ENCODE results near the gene SBK2. TPM values are rescaled to one million over a fixed set of nuclear protein-coding genes. Genes with fewer than 3 reads are reported as not detected.

The SBK2 gene
- total RNA-seq, 3 donors from 2014 or later (not counting 1 experiment from before 2014, with no cell fraction given), result not detected

DNA sequence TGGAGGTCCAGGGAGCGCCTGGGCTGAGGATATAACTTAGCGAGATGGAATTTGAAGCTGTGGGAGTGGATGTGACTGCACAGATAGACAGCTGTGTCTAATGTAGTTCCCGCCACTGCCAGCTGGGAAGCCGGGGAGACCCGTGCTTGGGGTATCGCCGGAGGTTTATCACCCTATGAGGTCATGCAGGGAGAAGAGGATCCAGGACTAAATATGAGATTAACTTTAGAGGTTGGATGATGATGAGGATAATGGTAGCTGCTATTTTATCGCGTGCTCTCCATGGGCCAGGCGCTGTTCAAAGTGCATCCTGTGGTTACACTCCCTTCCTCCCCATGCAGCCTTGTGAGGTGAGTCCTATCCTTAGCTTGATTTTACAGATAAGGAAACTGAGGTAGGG, 28.8 kb downstream of the SBK2 start:
- Histone ChIP-seq H3K27me3 (ENCODE audit: control insufficient read depth, insufficient read depth, low read length) (no peaks in the 10 kb centered on the region), H3K9me3 (ENCODE audit: control insufficient read depth, insufficient read depth, low read length) (no peaks in the 10 kb centered on the region), H3K4me1 (ENCODE audit: control insufficient read depth, insufficient read depth, low read length) (peaks cover 12% of the 10 kb centered on the region), H3K4me3 (ENCODE audit: low read length) (no peak overlapping the region), H3K36me3 (ENCODE audit: control insufficient read depth, insufficient read depth, low read length) (no peaks in the 10 kb centered on the region), H3K27ac (ENCODE audit: low read length) (no peak overlapping the region)
- Mint-ChIP-seq H3K9me3 (no peaks in the 10 kb centered on the region), H3K4me1 (peaks cover 12% of the 10 kb centered on the region in 2 donors), H3K27me3 (ENCODE audit: low read depth in 2 of 2) (peaks cover 12 to 15% of the 10 kb centered on the region in 2 donors), H3K4me3 (no peak overlapping the region), H3K36me3 (no peaks in the 10 kb centered on the region), H3K27ac (no peak overlapping the region)
- ATAC-seq (no peak), DNase-seq (no peak)
- WGBS (ENCODE audit: insufficient coverage), result 72% methylated on average over 9 of the region's 10 CpGs
- TF ChIP-seq, protein P1, sequence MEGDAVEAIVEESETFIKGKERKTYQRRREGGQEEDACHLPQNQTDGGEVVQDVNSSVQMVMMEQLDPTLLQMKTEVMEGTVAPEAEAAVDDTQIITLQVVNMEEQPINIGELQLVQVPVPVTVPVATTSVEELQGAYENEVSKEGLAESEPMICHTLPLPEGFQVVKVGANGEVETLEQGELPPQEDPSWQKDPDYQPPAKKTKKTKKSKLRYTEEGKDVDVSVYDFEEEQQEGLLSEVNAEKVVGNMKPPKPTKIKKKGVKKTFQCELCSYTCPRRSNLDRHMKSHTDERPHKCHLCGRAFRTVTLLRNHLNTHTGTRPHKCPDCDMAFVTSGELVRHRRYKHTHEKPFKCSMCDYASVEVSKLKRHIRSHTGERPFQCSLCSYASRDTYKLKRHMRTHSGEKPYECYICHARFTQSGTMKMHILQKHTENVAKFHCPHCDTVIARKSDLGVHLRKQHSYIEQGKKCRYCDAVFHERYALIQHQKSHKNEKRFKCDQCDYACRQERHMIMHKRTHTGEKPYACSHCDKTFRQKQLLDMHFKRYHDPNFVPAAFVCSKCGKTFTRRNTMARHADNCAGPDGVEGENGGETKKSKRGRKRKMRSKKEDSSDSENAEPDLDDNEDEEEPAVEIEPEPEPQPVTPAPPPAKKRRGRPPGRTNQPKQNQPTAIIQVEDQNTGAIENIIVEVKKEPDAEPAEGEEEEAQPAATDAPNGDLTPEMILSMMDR (IDR thresholded peaks at IDR 0.05), result no peak
- intact Hi-C loops (cut with micrococcal nuclease), result no loop called here

DNA sequence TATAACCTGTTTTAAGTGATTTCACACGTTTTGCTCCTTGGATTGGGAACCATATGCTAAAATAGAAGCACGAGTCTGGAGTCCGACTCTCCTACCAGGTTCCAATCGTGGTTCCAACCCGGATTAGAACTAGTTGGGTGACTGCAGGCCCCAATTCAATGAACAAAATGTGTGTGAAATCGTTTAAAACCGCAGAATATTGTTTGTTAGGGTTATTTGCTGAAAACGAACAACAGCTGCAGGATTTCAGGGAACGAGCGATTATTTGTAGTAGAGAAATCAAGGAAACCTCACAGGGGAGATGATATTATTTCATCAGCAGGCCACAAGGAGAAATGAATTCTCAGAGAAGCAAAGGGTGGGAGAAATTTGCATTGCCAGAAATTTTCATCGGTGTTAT, 32.0 kb downstream of the SBK2 start:
- intact Hi-C loops (cut with micrococcal nuclease), result loop anchor here (1.0 to 5.0 kb wide), 4 partner anchors 38 to 364 kb away; no protein-coding TSS in a partner anchor
- no peak for ATAC-seq
- H3K27ac ChIP-seq (ENCODE audit: low read length), result no peak overlapping the region
- no peak for DNase-seq
- TF ChIP-seq, protein P1 (IDR thresholded peaks at IDR 0.05), result no peak
- Mint-ChIP-seq H3K4me3 (no peak overlapping the region), H3K27me3 (ENCODE audit: low read depth in 2 of 2) (peaks cover 0 to 3% of the 10 kb centered on the region in 2 donors), H3K36me3 (no peaks in the 10 kb centered on the region), H3K27ac (no peak overlapping the region), H3K4me1 (peaks cover 13 to 14% of the 10 kb centered on the region in 2 donors), H3K9me3 (no peaks in the 10 kb centered on the region)
- no peaks in the 10 kb centered on the region for H3K27me3 ChIP-seq (ENCODE audit: control insufficient read depth, insufficient read depth, low read length)
- WGBS (ENCODE audit: insufficient coverage), result 84% methylated on average over 11 of the region's 11 CpGs
- peaks cover 14% of the 10 kb centered on the region for H3K4me1 ChIP-seq (ENCODE audit: control insufficient read depth, insufficient read depth, low read length)
- H3K4me3 ChIP-seq (ENCODE audit: low read length), result no peak overlapping the region
- no peaks in the 10 kb centered on the region for H3K9me3 ChIP-seq (ENCODE audit: control insufficient read depth, insufficient read depth, low read length)
- H3K36me3 ChIP-seq (ENCODE audit: control insufficient read depth, insufficient read depth, low read length), result no peaks in the 10 kb centered on the region

DNA sequence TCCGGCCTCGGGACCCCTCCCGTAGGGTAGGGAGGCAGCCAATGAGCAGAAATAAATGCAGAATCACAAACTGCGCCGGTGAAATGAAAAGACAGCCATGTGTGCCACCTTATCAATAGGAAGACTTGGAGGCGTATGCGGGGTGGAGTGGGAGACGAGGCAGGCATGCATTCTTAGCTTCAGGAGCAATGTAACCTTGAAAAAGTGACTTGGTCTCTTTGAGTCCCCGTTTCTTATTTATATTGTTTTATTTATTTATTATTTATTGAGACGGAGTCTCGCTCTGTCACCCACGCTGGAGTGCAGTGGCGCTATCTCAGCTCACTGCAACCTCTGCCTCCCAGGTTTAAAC, 32.7 kb downstream of the SBK2 start:
- Histone ChIP-seq H3K4me3 (ENCODE audit: low read length) (peak overlapping the region; percentile 54), H3K4me1 (ENCODE audit: control insufficient read depth, insufficient read depth, low read length) (peaks cover 14% of the 10 kb centered on the region), H3K27me3 (ENCODE audit: control insufficient read depth, insufficient read depth, low read length) (no peaks in the 10 kb centered on the region), H3K36me3 (ENCODE audit: control insufficient read depth, insufficient read depth, low read length) (no peaks in the 10 kb centered on the region), H3K9me3 (ENCODE audit: control insufficient read depth, insufficient read depth, low read length) (no peaks in the 10 kb centered on the region), H3K27ac (ENCODE audit: low read length) (peak overlapping the region; percentile 87)
- DNase-seq, result no peak
- Mint-ChIP-seq H3K9me3 (no peaks in the 10 kb centered on the region), H3K27ac (peak overlapping the region; percentile 89 to 90), H3K4me1 (peaks cover 13 to 14% of the 10 kb centered on the region in 2 donors), H3K27me3 (ENCODE audit: low read depth in 2 of 2) (peaks cover 0 to 3% of the 10 kb centered on the region in 2 donors), H3K36me3 (no peaks in the 10 kb centered on the region), H3K4me3 (no peak overlapping the region)
- 30% methylated on average over 12 of the region's 13 CpGs for WGBS (ENCODE audit: insufficient coverage)
- TF ChIP-seq, protein P1 (IDR thresholded peaks at IDR 0.05), result peak; percentile 18
- ATAC-seq, result no peak
- intact Hi-C loops (cut with micrococcal nuclease), result loop anchor here (1.0 to 5.0 kb wide), 4 partner anchors 37 to 363 kb away; no protein-coding TSS in a partner anchor
